Choroid plexus epithelial cell (primary cell): Measurements from ENCODE around the gene CLDN14.

Source experiments
- DNase-seq: peaks from one replicate; pipeline ENCODE4 v3.0.0-alpha.2; 2010; ENCODE audit warnings: low read depth
- H3K4me3 ChIP-seq: 2 replicates; pipeline ENCODE4 v1.5.1; 2011; ENCODE audit warnings: low read depth, mild to moderate bottlenecking, control low read depth, low read length, moderate library complexity
- TF ChIP-seq, protein P1 (sequence below): conservative IDR thresholded peaks from 2 replicates; pipeline ENCODE4 v1.5.1; 2011; ENCODE audit warnings: low read depth, mild to moderate bottlenecking, control low read depth, inconsistent platforms, low read length, moderate library complexity

The CLDN14 gene

DNA sequence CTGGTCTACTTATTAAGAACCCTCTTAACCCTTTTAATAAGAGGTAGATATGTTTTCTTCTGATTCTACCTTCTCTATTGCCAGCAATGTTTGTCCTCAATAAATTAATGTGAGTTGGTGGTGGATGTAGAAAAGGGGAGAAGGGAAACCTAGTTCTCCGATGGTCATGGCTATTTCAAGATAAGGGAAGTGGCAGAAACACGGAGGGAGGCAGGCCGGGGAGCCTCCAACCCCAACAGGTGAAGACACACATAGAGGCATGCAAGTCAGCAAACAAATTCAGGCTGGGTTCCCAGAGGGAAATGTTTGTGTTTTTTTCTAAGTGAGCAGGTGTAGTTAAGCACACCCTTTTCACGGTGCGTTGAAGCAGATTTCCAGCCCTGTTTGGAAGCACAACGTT is 31.0 kb upstream of the CLDN14 start:
- no peak for DNase-seq
- H3K4me3 ChIP-seq = no peak overlapping the region
- TF ChIP-seq, protein P1, sequence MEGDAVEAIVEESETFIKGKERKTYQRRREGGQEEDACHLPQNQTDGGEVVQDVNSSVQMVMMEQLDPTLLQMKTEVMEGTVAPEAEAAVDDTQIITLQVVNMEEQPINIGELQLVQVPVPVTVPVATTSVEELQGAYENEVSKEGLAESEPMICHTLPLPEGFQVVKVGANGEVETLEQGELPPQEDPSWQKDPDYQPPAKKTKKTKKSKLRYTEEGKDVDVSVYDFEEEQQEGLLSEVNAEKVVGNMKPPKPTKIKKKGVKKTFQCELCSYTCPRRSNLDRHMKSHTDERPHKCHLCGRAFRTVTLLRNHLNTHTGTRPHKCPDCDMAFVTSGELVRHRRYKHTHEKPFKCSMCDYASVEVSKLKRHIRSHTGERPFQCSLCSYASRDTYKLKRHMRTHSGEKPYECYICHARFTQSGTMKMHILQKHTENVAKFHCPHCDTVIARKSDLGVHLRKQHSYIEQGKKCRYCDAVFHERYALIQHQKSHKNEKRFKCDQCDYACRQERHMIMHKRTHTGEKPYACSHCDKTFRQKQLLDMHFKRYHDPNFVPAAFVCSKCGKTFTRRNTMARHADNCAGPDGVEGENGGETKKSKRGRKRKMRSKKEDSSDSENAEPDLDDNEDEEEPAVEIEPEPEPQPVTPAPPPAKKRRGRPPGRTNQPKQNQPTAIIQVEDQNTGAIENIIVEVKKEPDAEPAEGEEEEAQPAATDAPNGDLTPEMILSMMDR = no peak

DNA sequence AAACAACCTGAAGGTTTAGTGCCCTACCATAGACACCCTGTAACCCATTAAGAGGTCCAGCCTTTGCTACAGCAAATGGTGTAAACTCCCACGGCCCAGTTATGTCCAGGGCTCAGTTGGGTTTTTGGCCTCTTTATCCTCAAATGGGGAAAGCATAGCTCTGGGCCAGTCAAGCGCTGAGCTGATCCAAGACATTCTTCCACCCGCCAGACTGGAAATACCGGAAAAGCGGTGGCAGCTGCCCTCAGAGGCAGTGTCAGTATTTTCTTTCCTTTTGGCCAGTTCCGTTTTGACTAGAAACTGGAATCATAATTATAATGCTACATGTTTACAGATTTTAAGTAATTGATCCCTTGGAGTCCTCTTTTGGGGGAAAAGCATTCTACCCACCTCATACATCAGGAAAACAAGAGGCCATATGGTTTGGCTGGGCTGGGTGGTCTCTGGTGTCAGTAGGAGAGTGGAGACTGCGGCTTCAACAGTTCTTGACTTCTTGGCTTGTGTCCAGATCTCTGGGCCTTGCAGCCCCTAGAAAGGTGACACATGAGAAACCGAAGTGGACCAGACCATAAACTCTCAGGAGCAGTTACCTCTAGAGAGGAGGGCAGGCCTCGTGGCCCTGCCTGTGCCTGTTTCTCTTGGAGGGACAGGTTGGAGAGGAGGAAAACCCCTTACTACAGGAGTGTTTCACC is 30.2 kb upstream of the CLDN14 start:
- TF ChIP-seq, protein P1 = no peak
- DNase-seq = no peak
- no peak overlapping the region for H3K4me3 ChIP-seq

DNA sequence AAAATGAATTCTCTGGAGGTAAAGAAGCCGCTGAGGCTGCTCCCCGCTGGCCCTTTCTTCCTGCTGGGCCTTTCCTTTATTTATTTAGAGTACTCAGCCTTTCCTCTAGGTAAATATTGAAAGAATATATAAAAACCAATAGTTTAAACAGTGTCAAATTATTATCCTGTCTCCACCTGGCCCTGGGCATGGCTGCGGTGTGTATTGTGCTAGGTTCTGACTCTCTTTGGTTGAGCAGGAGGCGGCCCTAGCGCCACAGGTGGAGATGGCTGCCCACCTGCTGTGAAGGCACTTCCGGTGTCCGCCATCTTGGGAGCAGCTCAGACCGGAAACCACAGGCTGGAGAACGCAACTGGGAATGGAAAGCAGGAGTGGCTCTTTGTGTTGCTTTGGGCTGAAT is 29.0 kb upstream of the CLDN14 start:
- TF ChIP-seq, protein P1 = no peak
- DNase-seq = no peak
- H3K4me3 ChIP-seq = no peak overlapping the region

DNA sequence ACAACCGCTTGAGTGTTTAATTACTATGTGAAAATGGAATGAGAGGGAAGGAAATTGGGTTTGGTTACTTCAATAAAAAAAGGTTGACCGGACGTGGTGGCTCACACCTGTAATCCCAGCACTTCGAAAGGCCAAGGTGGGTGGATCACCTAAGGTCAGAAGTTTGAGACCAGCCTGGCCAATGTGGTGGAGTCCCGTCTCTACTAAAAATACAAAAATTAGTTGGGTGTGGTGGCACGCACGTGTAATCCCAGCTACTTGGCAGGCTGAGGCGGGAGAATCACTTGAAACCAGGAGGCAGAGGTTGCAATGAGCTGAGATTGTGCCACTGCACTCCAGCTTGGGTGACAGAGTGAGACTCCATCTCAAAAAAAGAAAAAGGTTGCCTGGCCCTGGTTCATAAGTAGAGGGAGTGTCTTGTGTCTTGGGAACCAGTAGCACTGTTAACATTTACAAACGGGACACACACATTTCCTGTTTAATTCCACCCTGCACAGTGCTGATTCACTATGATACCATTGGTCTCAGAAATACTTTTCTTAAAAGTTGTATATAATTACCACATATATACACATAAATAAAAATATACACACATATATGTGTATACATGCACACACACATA is 27.6 kb upstream of the CLDN14 start:
- TF ChIP-seq, protein P1 = no peak
- no peak for DNase-seq
- H3K4me3 ChIP-seq = no peak overlapping the region

DNA sequence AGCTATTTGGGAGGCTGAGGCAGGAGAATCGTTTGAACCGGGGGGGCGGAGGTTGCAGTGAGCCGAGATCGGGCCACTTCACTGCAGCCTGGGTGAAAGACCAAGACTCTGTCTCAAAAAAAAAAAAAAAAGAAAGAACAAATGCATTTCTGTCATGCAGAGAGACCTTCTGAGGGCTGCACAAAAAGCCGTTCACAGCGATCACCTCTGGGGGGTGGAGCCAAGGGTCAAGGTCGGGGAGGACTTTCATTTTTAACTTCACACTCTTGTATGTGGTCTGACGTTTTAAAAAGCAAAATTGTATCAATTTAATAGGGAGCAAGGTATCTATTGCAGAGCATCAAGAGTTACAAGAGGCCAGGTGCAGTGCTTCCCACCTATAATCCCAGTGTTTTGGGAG is 26.6 kb upstream of the CLDN14 start:
- DNase-seq = no peak
- TF ChIP-seq, protein P1 = no peak
- no peak overlapping the region for H3K4me3 ChIP-seq

DNA sequence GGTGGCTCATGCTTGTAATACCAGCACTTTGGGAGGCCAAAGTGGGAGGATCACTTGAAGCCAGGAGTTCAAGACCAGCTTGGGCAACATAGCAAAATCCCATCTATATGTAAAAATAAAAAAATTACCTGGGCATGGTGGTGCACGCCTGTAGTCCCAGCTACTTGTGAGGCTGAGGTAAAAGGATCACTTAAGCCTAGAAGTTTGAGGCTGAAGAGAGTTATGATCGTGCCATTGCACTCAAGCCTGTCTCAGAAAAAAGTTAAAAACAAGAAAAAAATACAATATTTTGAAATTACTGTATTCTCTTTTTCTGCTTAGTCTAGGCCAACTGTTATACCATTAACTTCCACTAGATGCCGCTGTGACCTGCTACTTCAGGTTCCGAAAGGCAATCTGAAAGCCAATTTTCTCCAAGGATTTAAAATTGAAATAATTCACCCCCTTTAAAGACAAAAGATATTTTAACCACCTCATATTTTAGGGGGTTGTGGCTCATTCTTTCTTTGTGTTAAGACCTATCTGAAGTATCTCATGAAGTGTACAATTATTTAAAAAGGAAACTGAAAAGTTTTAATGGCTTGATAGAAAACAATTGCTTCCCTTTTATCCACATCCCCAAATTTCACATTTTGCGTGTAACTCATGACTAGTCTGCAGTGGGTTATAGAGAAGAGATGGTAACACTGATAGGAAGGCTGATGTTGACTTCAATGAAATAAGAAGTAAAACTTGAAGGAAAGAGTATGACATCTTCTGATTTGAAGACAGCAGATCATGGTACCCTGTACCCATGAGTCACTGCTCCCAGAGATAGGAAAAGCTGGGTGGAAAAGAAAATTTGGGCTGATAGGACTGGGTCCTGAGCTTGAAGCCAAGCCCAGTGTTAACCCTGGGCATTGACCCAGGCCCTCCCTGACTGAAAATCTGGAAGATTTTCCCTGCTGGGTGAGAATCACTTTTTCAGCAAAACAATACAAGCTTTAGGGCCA is 24.4 kb upstream of the CLDN14 start:
- TF ChIP-seq, protein P1 = peak; percentile 86
- H3K4me3 ChIP-seq = no peak overlapping the region
- peak; percentile 79 for DNase-seq
